Stimulated activated CD4-positive, alpha-beta T cell treated with anti-CD3 and anti-CD28 coated beads, Interleukin-1b, Interleukin-23, amount 100 ng/mL, for 24 hours (primary cell): Measurements from ENCODE around the gene SLAMF1.
"Not testable (repeated sequence)": the region's sequence is repeated elsewhere in the genome, so short reads cannot be mapped to it uniquely, and the experiment has no call there.

Experiments used
- DNase-seq, 4 experiments: peaks; one replicate each; pipeline ENCODE4 v3.0.0-alpha.2; 2020; ENCODE audit warnings: low read depth in 4 of 4, low spot score in 1 of 4

SLAMF1 gene

GRCh38 chr1:160607011-160607671 lies 39.7 kb downstream of the SLAMF1 start:
- no peak for DNase-seq

- DNase-seq = no peak
Measured at GRCh38 chr1:160606611-160607010, 40.2 kb downstream of the SLAMF1 start.

- DNase-seq = no peak
Measured at GRCh38 chr1:160605792-160606479, 40.9 kb downstream of the SLAMF1 start.

- no peak for DNase-seq
Measured at GRCh38 chr1:160605205-160605604, 41.6 kb downstream of the SLAMF1 start.

- no peak for DNase-seq
Measured at GRCh38 chr1:160597705-160598104, 49.1 kb downstream of the SLAMF1 start.

GRCh38 chr1:160597051-160597450 lies 49.8 kb downstream of the SLAMF1 start:
- no peak for DNase-seq

- no peak for DNase-seq
Measured at GRCh38 chr1:160590488-160590887, 56.4 kb downstream of the SLAMF1 start.

GRCh38 chr1:160588468-160588867 lies 58.4 kb downstream of the SLAMF1 start:
- no peak for DNase-seq

- DNase-seq = no peak
Measured at GRCh38 chr1:160584784-160585183, 62.1 kb downstream of the SLAMF1 start.

GRCh38 chr1:160582976-160583375 lies 63.9 kb downstream of the SLAMF1 start:
- not testable (repeated sequence) for DNase-seq

- no peak for DNase-seq
Measured at GRCh38 chr1:160581961-160582360, 64.9 kb downstream of the SLAMF1 start.

GRCh38 chr1:160580221-160580812 lies 66.5 kb downstream of the SLAMF1 start:
- no peak for DNase-seq

- DNase-seq = no peak
Measured at GRCh38 chr1:160579216-160579701, 67.6 kb downstream of the SLAMF1 start, which contains the start of gene CD84. Gene CD84 (minus strand): TSS chr1:160579496. CDS start chr1:160579437, 59 bp downstream.

- no peak for DNase-seq
Measured at GRCh38 chr1:160578525-160579191, 68.2 kb downstream of the SLAMF1 start.

- DNase-seq = no peak
Measured at GRCh38 chr1:160578175-160578524, 68.7 kb downstream of the SLAMF1 start.

- DNase-seq = no peak
Measured at GRCh38 chr1:160577671-160578070, 69.2 kb downstream of the SLAMF1 start.

GRCh38 chr1:160576884-160577283 lies 70.0 kb downstream of the SLAMF1 start:
- DNase-seq = no peak

GRCh38 chr1:160576390-160576789 lies 70.5 kb downstream of the SLAMF1 start:
- DNase-seq = peak in 1 of 4 experiments; percentile 14

GRCh38 chr1:160575112-160575664 lies 71.7 kb downstream of the SLAMF1 start:
- DNase-seq = no peak

- no peak for DNase-seq
Measured at GRCh38 chr1:160570840-160571239, 76.0 kb downstream of the SLAMF1 start.

- no peak for DNase-seq
Measured at GRCh38 chr1:160569806-160570205, 77.0 kb downstream of the SLAMF1 start.
